Breast epithelium (tissue), 3 donors: ENCODE measurements around the gene THTPA.

Source experiments
- POLR2A ChIP-seq: fragments of 450-650 bp; IDR thresholded peaks from one replicate; pipeline ENCODE4 v1.6.1; 2016; ENCODE audit warnings: antibody characterized with exemption, mild to moderate bottlenecking, moderate library complexity
- POLR2AphosphoS5 ChIP-seq, 3 donors: sonication (generic); formaldehyde crosslinking; IDR thresholded peaks; one replicate each; pipeline ENCODE4 v1.6.1; 2017; ENCODE audit warnings: antibody characterized with exemption in 3 of 3
- TF ChIP-seq, protein P1 (sequence below), 3 donors: fragments of 450-650 bp; IDR thresholded peaks; one replicate each; pipeline ENCODE4 v1.5.1; 2016 to 2017; ENCODE audit warnings: antibody characterized with exemption in 3 of 3, mild to moderate bottlenecking in 3 of 3, moderate library complexity in 3 of 3

DNA sequence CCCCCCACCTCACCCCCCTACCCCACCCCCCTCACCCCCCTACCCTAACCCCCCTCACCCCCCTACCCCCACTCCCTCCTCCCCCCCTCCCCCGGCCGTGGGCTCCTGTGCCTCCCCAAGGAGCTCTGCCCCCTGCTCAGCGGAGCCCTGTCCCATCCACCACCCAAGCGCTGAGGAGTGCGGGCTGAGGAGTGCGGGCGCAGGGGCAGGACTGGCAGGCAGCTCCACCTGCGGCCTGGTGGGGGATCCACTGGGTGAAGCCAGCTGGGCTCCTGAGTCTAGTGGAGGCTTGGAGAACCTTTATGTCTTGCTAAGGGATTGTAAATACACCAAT lies 24.8 kb downstream of the THTPA start:
- TF ChIP-seq POLR2AphosphoS5 (IDR thresholded peaks at IDR 0.05): no peak
- TF ChIP-seq, protein P1, sequence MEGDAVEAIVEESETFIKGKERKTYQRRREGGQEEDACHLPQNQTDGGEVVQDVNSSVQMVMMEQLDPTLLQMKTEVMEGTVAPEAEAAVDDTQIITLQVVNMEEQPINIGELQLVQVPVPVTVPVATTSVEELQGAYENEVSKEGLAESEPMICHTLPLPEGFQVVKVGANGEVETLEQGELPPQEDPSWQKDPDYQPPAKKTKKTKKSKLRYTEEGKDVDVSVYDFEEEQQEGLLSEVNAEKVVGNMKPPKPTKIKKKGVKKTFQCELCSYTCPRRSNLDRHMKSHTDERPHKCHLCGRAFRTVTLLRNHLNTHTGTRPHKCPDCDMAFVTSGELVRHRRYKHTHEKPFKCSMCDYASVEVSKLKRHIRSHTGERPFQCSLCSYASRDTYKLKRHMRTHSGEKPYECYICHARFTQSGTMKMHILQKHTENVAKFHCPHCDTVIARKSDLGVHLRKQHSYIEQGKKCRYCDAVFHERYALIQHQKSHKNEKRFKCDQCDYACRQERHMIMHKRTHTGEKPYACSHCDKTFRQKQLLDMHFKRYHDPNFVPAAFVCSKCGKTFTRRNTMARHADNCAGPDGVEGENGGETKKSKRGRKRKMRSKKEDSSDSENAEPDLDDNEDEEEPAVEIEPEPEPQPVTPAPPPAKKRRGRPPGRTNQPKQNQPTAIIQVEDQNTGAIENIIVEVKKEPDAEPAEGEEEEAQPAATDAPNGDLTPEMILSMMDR (IDR thresholded peaks at IDR 0.05): no peak
- TF ChIP-seq POLR2A: no peak
